ENCODE results near the gene KCNQ1. TPM values are rescaled to one million over a fixed set of nuclear protein-coding genes. Genes with fewer than 3 reads are reported as not detected.

The KCNQ1 gene
- total and polyA plus RNA-seq, 2 of the 13 experiments (the other 11 are each of a cell fraction or from before 2014, with no cell fraction given) = 0.02 to 0.08 TPM

- TF ChIP-seq ZBTB4 (CRISPR knock-in tag; IDR thresholded peaks at IDR 0.05; ENCODE audit: borderline replicate concordance) = no peak
- TF ChIP-seq MAX (IDR thresholded peaks at IDR 0.05) = peak; percentile 69
- TF ChIP-seq ZFP91 (CRISPR knock-in tag; IDR thresholded peaks at IDR 0.05; ENCODE audit: borderline replicate concordance) = peak; percentile 39; the same call in 1 of the 2 replicates
- no peak for TF ChIP-seq STAT6 (CRISPR knock-in tag; IDR thresholded peaks at IDR 0.05; ENCODE audit: borderline replicate concordance)
- TF ChIP-seq CREM (IDR thresholded peaks at IDR 0.05) = no peak
- TF ChIP-seq CREM (CRISPR knock-in tag; IDR thresholded peaks at IDR 0.05) = no peak
- TF ChIP-seq ZNF747 (CRISPR knock-in tag; IDR thresholded peaks at IDR 0.05; ENCODE audit: borderline replicate concordance) = no peak
- TF ChIP-seq HNF4A (CRISPR knock-in tag; IDR thresholded peaks at IDR 0.05) = peak; percentile 60; the same call in 1 of the 2 replicates
- TF ChIP-seq YEATS4 (CRISPR knock-in tag; IDR thresholded peaks at IDR 0.05; ENCODE audit: borderline replicate concordance) = no peak
Measured at GRCh38 chr11:2662430-2663299, 217.9 kb downstream of the KCNQ1 start (continued).

All from HepG2 (cell line).